ENCODE data around the gene ARF5.
"Not testable (repeated sequence)": the region's sequence is repeated elsewhere in the genome, so short reads cannot be mapped to it uniquely, and the experiment has no call there.

The ARF5 gene

GRCh38 chr7:127588019-127588696, at the start of gene ARF5:
ARF5 (plus strand) TSS chr7:127588411; CDS start chr7:127588499, 88 bp downstream.
- DNase-seq (ENCODE audit: low read depth in 2 of 2), result peak; percentile 80 to 84

- no peak for DNase-seq (ENCODE audit: low read depth in 2 of 2)
Measured at GRCh38 chr7:127539116-127539515, 49.1 kb upstream of the ARF5 start.

GRCh38 chr7:127540461-127540860, 47.8 kb upstream of the ARF5 start:
- not testable (repeated sequence) for DNase-seq (ENCODE audit: low read depth in 2 of 2)

GRCh38 chr7:127541548-127541947, 46.7 kb upstream of the ARF5 start:
- DNase-seq (ENCODE audit: low read depth in 2 of 2), result no peak

GRCh38 chr7:127546313-127546712, 41.9 kb upstream of the ARF5 start:
- DNase-seq (ENCODE audit: low read depth in 2 of 2), result no peak

GRCh38 chr7:127550247-127550646, 38.0 kb upstream of the ARF5 start:
- no peak for DNase-seq (ENCODE audit: low read depth in 2 of 2)

GRCh38 chr7:127551941-127552340, 36.3 kb upstream of the ARF5 start:
- DNase-seq (ENCODE audit: low read depth in 2 of 2), result no peak

GRCh38 chr7:127556404-127556803, 31.8 kb upstream of the ARF5 start:
- no peak for DNase-seq (ENCODE audit: low read depth in 2 of 2)

GRCh38 chr7:127557803-127558202, 30.4 kb upstream of the ARF5 start:
- DNase-seq (ENCODE audit: low read depth in 2 of 2), result no peak

GRCh38 chr7:127566242-127566641, 22.0 kb upstream of the ARF5 start:
- no peak for DNase-seq (ENCODE audit: low read depth in 2 of 2)

GRCh38 chr7:127568034-127568433, 20.2 kb upstream of the ARF5 start:
- not testable (repeated sequence) for DNase-seq (ENCODE audit: low read depth in 2 of 2)

- no peak for DNase-seq (ENCODE audit: low read depth in 2 of 2)
Measured at GRCh38 chr7:127571741-127572505, 16.3 kb upstream of the ARF5 start.

- no peak for DNase-seq (ENCODE audit: low read depth in 2 of 2)
Measured at GRCh38 chr7:127578036-127578684, 10.1 kb upstream of the ARF5 start.

- no peak for DNase-seq (ENCODE audit: low read depth in 2 of 2)
Measured at GRCh38 chr7:127578711-127579275, 9.4 kb upstream of the ARF5 start.

- DNase-seq (ENCODE audit: low read depth in 2 of 2), result no peak
Measured at GRCh38 chr7:127580612-127581011, 7.6 kb upstream of the ARF5 start.

GRCh38 chr7:127581716-127582115, 6.5 kb upstream of the ARF5 start:
- DNase-seq (ENCODE audit: low read depth in 2 of 2), result no peak

GRCh38 chr7:127582361-127582760, 5.8 kb upstream of the ARF5 start:
- DNase-seq (ENCODE audit: low read depth in 2 of 2), result no peak

- DNase-seq (ENCODE audit: low read depth in 2 of 2), result no peak
Measured at GRCh38 chr7:127584648-127585043, 3.6 kb upstream of the ARF5 start.

- DNase-seq (ENCODE audit: low read depth in 2 of 2), result peak; percentile 84 to 89
Measured at GRCh38 chr7:127585044-127585953, 2.9 kb upstream of the ARF5 start, which contains the start of gene GCC1. GCC1 (minus strand) TSS chr7:127585596; CDS start chr7:127585182, 414 bp downstream.

GRCh38 chr7:127586346-127586745, 1.9 kb upstream of the ARF5 start:
- no peak for DNase-seq (ENCODE audit: low read depth in 2 of 2)

- DNase-seq (ENCODE audit: low read depth in 2 of 2), result no peak
Measured at GRCh38 chr7:127587663-127588018, 570 bp upstream of the ARF5 start.
